Measurements from ENCODE around the gene SLC29A3. TPM values are rescaled to one million over a fixed set of nuclear protein-coding genes. Genes with fewer than 3 reads are reported as not detected.

Gene SLC29A3
- polyA plus RNA-seq, 3 donors = 9.7 to 28.4 (median 16.6) TPM

DNA sequence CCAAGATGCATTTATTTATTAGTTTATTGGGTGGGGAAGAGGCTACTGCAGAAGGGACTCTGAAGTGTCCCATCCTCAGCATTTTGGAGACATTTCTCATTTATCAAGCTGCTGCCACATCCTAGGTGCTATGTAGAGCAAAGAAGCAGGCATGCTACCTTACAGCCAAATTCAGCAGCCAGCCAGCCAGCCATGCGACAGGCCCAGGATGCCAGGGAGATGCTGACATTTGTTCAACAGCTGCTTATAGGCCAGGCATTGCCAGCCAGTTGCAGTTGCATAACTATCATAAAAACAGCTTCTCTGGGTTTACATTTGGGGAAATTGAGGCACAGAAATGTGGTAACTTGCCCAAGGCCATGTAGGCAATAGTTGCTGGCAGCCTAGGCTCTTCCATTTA is 2.3 kb downstream of the SLC29A3 start:
- intact Hi-C loops (cut with micrococcal nuclease) = loop anchor here in 1 of 2 donors (5.0 kb wide), 1 partner anchor 56 kb away; no protein-coding TSS in a partner anchor
- 100% methylated on average over 1 of the region's 1 CpG for WGBS (ENCODE audit: insufficient coverage)
- Mint-ChIP-seq H3K4me3 (no peak overlapping the region), H3K9me3 (no peaks in the 10 kb centered on the region), H3K36me3 (peaks cover 33 to 43% of the 10 kb centered on the region in 2 donors), H3K4me1 (peaks cover 52% of the 10 kb centered on the region), H3K27me3 (ENCODE audit: low read depth in 3 of 3) (peaks cover 0 to 4% (median 0%) of the 10 kb centered on the region in 3 donors), H3K27ac (no peak overlapping the region)
- Histone ChIP-seq H3K9ac (ENCODE audit: insufficient read depth, low read length, poor library complexity, severe bottlenecking) (no peak overlapping the region), H3K4me3 (replicated peaks in 1 of 3; ENCODE audit: low read depth in 2 of 3, low read length in 3 of 3) (no peak overlapping the region), H3K27ac (ENCODE audit: low read depth in 1 of 2, low read length in 2 of 2) (no peak overlapping the region), H3K4me2 (replicated peaks; ENCODE audit: extremely low read depth, low read length, poor library complexity, severe bottlenecking) (no peak overlapping the region), H3K9me3 (replicated peaks in 1 of 2; ENCODE audit: control insufficient read depth in 1 of 2, insufficient read depth in 1 of 2, low read length in 2 of 2) (no peaks in the 10 kb centered on the region), H3K4me1 (ENCODE audit: control insufficient read depth in 1 of 2, insufficient read depth in 2 of 2, low read length in 2 of 2) (peaks cover 28 to 39% of the 10 kb centered on the region in 2 donors), H3K27me3 (ENCODE audit: control insufficient read depth in 2 of 2, insufficient read depth in 2 of 2, low read length in 2 of 2) (no peaks in the 10 kb centered on the region), H3K79me2 (ENCODE audit: insufficient read depth, low read length) (peaks cover 43% of the 10 kb centered on the region), H2AFZ (ENCODE audit: insufficient read depth, low read depth, low read length, poor library complexity, severe bottlenecking) (no peak overlapping the region), H4K20me1 (ENCODE audit: insufficient read depth, low read length) (peaks cover 40% of the 10 kb centered on the region), H3K36me3 (replicated peaks in 1 of 2; ENCODE audit: control insufficient read depth in 1 of 2, insufficient read depth in 2 of 2, low read length in 2 of 2) (peaks cover 30 to 41% of the 10 kb centered on the region in 2 donors)
- DNase-seq = no peak
- TF ChIP-seq, protein P1, sequence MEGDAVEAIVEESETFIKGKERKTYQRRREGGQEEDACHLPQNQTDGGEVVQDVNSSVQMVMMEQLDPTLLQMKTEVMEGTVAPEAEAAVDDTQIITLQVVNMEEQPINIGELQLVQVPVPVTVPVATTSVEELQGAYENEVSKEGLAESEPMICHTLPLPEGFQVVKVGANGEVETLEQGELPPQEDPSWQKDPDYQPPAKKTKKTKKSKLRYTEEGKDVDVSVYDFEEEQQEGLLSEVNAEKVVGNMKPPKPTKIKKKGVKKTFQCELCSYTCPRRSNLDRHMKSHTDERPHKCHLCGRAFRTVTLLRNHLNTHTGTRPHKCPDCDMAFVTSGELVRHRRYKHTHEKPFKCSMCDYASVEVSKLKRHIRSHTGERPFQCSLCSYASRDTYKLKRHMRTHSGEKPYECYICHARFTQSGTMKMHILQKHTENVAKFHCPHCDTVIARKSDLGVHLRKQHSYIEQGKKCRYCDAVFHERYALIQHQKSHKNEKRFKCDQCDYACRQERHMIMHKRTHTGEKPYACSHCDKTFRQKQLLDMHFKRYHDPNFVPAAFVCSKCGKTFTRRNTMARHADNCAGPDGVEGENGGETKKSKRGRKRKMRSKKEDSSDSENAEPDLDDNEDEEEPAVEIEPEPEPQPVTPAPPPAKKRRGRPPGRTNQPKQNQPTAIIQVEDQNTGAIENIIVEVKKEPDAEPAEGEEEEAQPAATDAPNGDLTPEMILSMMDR (IDR thresholded peaks at IDR 0.05) = no peak

DNA sequence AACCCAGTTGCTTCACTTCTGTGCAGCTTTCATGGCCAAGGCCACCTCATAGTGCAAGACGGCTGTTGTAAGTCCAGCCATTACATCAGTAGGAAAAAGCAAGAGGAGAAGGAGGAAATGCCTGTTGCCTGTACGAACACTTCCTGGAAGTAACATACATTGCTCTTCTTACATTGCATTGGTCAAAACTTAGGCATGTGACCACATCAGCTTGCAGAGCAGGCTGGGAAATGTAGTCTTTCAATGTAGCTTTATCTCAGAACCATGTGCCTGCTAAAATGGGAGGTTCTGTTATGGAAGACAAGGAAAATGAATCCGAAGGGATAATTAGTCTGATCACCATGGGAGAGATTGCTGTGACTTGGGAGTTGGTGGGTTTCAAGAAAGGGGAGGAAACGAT is 4.3 kb downstream of the SLC29A3 start:
- Histone ChIP-seq H3K4me2 (replicated peaks; ENCODE audit: extremely low read depth, low read length, poor library complexity, severe bottlenecking) (no peak overlapping the region), H3K27ac (ENCODE audit: low read depth in 1 of 2, low read length in 2 of 2) (no peak overlapping the region), H3K4me1 (ENCODE audit: control insufficient read depth in 1 of 2, insufficient read depth in 2 of 2, low read length in 2 of 2) (peaks cover 19 to 28% of the 10 kb centered on the region in 2 donors), H3K36me3 (replicated peaks in 1 of 2; ENCODE audit: control insufficient read depth in 1 of 2, insufficient read depth in 2 of 2, low read length in 2 of 2) (peaks cover 46 to 61% of the 10 kb centered on the region in 2 donors), H3K4me3 (replicated peaks in 1 of 3; ENCODE audit: low read depth in 2 of 3, low read length in 3 of 3) (no peak overlapping the region), H3K27me3 (ENCODE audit: control insufficient read depth in 2 of 2, insufficient read depth in 2 of 2, low read length in 2 of 2) (no peaks in the 10 kb centered on the region), H3K9ac (ENCODE audit: insufficient read depth, low read length, poor library complexity, severe bottlenecking) (no peak overlapping the region), H2AFZ (ENCODE audit: insufficient read depth, low read depth, low read length, poor library complexity, severe bottlenecking) (no peak overlapping the region), H4K20me1 (ENCODE audit: insufficient read depth, low read length) (peaks cover 47% of the 10 kb centered on the region), H3K9me3 (replicated peaks in 1 of 2; ENCODE audit: control insufficient read depth in 1 of 2, insufficient read depth in 1 of 2, low read length in 2 of 2) (no peaks in the 10 kb centered on the region), H3K79me2 (ENCODE audit: insufficient read depth, low read length) (peaks cover 56% of the 10 kb centered on the region)
- 89% methylated on average over 3 of the region's 4 CpGs for WGBS (ENCODE audit: insufficient coverage)
- Mint-ChIP-seq H3K9me3 (no peaks in the 10 kb centered on the region), H3K36me3 (peaks cover 52 to 62% of the 10 kb centered on the region in 2 donors), H3K27me3 (ENCODE audit: low read depth in 3 of 3) (peaks cover 0 to 2% (median 0%) of the 10 kb centered on the region in 3 donors), H3K4me3 (no peak overlapping the region), H3K27ac (peak overlapping the region in 2 of 7 donors; percentile 6 to 17), H3K4me1 (peaks cover 37% of the 10 kb centered on the region)
- TF ChIP-seq, protein P1 (IDR thresholded peaks at IDR 0.05) = no peak
- intact Hi-C loops (cut with micrococcal nuclease) = loop anchor here in 1 of 2 donors (5.0 kb wide), 1 partner anchor 54 kb away; no protein-coding TSS in a partner anchor
- DNase-seq = peak; percentile 34 to 73 (median 59)

Measured in CD14-positive monocyte (primary cell).